GM23338 (cell line): ENCODE results near the gene LPP.

Experiments
- CREB1 ChIP-seq: fragments of 250-450 bp; sonication (Bioruptor Pico); IDR thresholded peaks from 2 replicates; pipeline ENCODE4 v1.5.0; 2020; ENCODE audit warnings: low read depth, mild to moderate bottlenecking, moderate library complexity
- CTCF ChIP-seq, 2 experiments: fragments of 200-600 bp in 1 of 2; sonication (generic) in 1 of 2; conservative IDR thresholded peaks; 2 replicates each; pipeline versions ENCODE4 v1.5.1 to v1.6.1; 2016 to 2017; ENCODE audit warnings: antibody characterized with exemption in 2 of 2, low read depth in 2 of 2, mild to moderate bottlenecking in 2 of 2, moderate library complexity in 1 of 2
- ETS1 ChIP-seq: IDR thresholded peaks from 2 replicates; pipeline ENCODE4 v1.6.1; 2016; ENCODE audit warnings: antibody characterized with exemption
- EZH2 ChIP-seq: fragments of 200-600 bp; sonication (generic); IDR thresholded peaks from one replicate; pipeline ENCODE4 v1.8.0; 2017; ENCODE audit warnings: antibody characterized with exemption, mild to moderate bottlenecking, low read depth; ENCODE audit not compliant: unreplicated experiment
- JUNB ChIP-seq: IDR thresholded peaks from one replicate; pipeline ENCODE4 v1.6.1; 2016; ENCODE audit warnings: antibody characterized with exemption; ENCODE audit not compliant: unreplicated experiment
- NANOG ChIP-seq: IDR thresholded peaks from 2 replicates; pipeline ENCODE4 v1.6.1; 2016; ENCODE audit warnings: antibody characterized with exemption, borderline replicate concordance
- POLR2AphosphoS5 ChIP-seq: IDR thresholded peaks from 2 replicates; pipeline ENCODE4 v1.6.1; 2016; ENCODE audit warnings: antibody characterized with exemption, low read depth
- REST ChIP-seq: IDR thresholded peaks from one replicate; pipeline ENCODE4 v1.6.1; 2018; ENCODE audit warnings: antibody characterized with exemption; ENCODE audit not compliant: unreplicated experiment
- ZNF331 ChIP-seq: fragments of 250-450 bp; sonication (Bioruptor Pico); IDR thresholded peaks from 2 replicates; pipeline ENCODE4 v1.5.0; 2020; ENCODE audit warnings: low read depth, mild to moderate bottlenecking, moderate library complexity

GRCh38 chr3:188125076-188125475, 28.9 kb upstream of the LPP start:
- TF ChIP-seq CTCF (conservative IDR thresholded peaks at IDR 0.05; ENCODE audit: low read depth in 2 of 2), result no peak
- TF ChIP-seq POLR2AphosphoS5, result no peak
- TF ChIP-seq REST, result no peak
- TF ChIP-seq EZH2, result no peak
- no peak for TF ChIP-seq CREB1 (CRISPR knock-in tag)
- TF ChIP-seq ZNF331 (CRISPR knock-in tag), result no peak
- TF ChIP-seq ETS1, result no peak
- TF ChIP-seq JUNB, result no peak
- TF ChIP-seq NANOG, result no peak
